K562 (cell line): Measurements from ENCODE around the gene TMEM135. TPM values are rescaled to one million over a fixed set of nuclear protein-coding genes. Genes with fewer than 3 reads are reported as not detected.

ENCODE experiments used
- ATAC-seq: fragments of 200-7000 bp; cut with Tn5 transposase; 3 replicates; pipeline ENCODE4 v1.9.1; 2020; ENCODE audit warnings: moderate library complexity
- BruUV-seq: library from RNA; stranded (reverse); fragments of 400-500 nt; replicated peaks from 2 replicates; lab custom pipeline; 2021; lab: Mats Ljungman, UMichigan
- CTCF ChIA-PET: fragments of 300-600 bp; formaldehyde crosslinking; extraction: SDS; loops from one replicate; lab custom pipeline; 2021; ENCODE audit warnings: low intra/inter-chr PET ratio; lab: Yijun Ruan, JAX
- POLR2A ChIA-PET: fragments of 300-600, 350-650 bp; sonication (Branson Sonifier 250); formaldehyde crosslinking; extraction: SDS; loops from one replicate; lab custom pipeline; 2021; ENCODE audit warnings: antibody characterized with exemption, inconsistent platforms; lab: Yijun Ruan, JAX
- DNase-seq, 4 experiments: peaks; one replicate each; pipeline versions ENCODE4 v3.0.0 to v3.0.0-alpha.2; 2011 to 2018; ENCODE audit warnings: low spot score in 3 of 4, mixed read lengths in 3 of 4; ENCODE audit errors: extremely low read depth in 1 of 4
- FAIRE-seq: peaks from 2 replicates; lab custom pipeline; 2011; peaks lifted over from hg19 to GRCh38; lab: Jason Lieb, UNC
- H2AFZ ChIP-seq: 2 replicates; pipeline ENCODE4 v1.6.0; 2011; ENCODE audit warnings: low read depth, low read length, control low read depth, inconsistent platforms
- H3K27ac ChIP-seq: fragments of 200-600 bp; 3 replicates; pipeline ENCODE4 v1.8.0; 2011; ENCODE audit warnings: low read depth, mild to moderate bottlenecking, control low read depth, inconsistent platforms, low read length, moderate library complexity, mixed read lengths; ENCODE audit errors: extremely low read depth
- H3K27me3 ChIP-seq, 2 experiments: fragments of 300-600 bp in 1 of 2; 2 replicates in 1 of 2; 3 replicates in 1 of 2; pipeline versions ENCODE4 v1.6.0 to v1.8.0; 2011; ENCODE audit warnings: inconsistent platforms in 2 of 2, low read length in 2 of 2, mild to moderate bottlenecking in 1 of 2, mixed read lengths in 1 of 2, moderate library complexity in 1 of 2; ENCODE audit not compliant: control insufficient read depth in 2 of 2, insufficient read depth in 2 of 2
- H3K36me3 ChIP-seq: fragments of 300-600 bp; 3 replicates; pipeline ENCODE4 v1.8.0; 2011; ENCODE audit warnings: mild to moderate bottlenecking, low read length, inconsistent platforms; ENCODE audit not compliant: control insufficient read depth, insufficient read depth
- H3K4me1 ChIP-seq, 2 experiments: fragments of 200-600 bp in 1 of 2; replicated peaks in 1 of 2; 2 replicates in 1 of 2; 3 replicates in 1 of 2; pipeline versions ENCODE4 v1.5.1 to v1.8.0; 2011; ENCODE audit warnings: inconsistent platforms in 2 of 2, low read length in 2 of 2, mild to moderate bottlenecking in 1 of 2, mixed read lengths in 1 of 2, moderate library complexity in 1 of 2; ENCODE audit not compliant: control insufficient read depth in 2 of 2, insufficient read depth in 2 of 2
- H3K4me2 ChIP-seq: 2 replicates; pipeline ENCODE4 v1.6.1; 2011; ENCODE audit warnings: low read length, control low read depth, inconsistent platforms, mixed read lengths; ENCODE audit not compliant: insufficient read depth
- H3K4me3 ChIP-seq: fragments of 200-600 bp; sonication (generic), shearing (Covaris generic); 2 replicates; pipeline ENCODE4 v1.5.1; 2016; ENCODE audit warnings: control low read depth, inconsistent platforms
- H3K79me2 ChIP-seq: fragments of 200-600 bp; 3 replicates; pipeline ENCODE4 v1.8.0; 2011; ENCODE audit warnings: low read length, inconsistent platforms; ENCODE audit not compliant: control insufficient read depth, insufficient read depth
- H3K9ac ChIP-seq, 2 experiments: 2 replicates each; pipeline versions ENCODE4 v1.6.0 to v1.6.1; 2011; ENCODE audit warnings: low read depth in 2 of 2, low read length in 2 of 2, control low read depth in 1 of 2, inconsistent platforms in 1 of 2, mild to moderate bottlenecking in 1 of 2, mixed read lengths in 1 of 2; ENCODE audit not compliant: insufficient read depth in 1 of 2
- H3K9me1 ChIP-seq: one replicate; pipeline ENCODE4 v1.6.0; 2011; ENCODE audit warnings: inconsistent platforms, mild to moderate bottlenecking, low read length, moderate library complexity; ENCODE audit not compliant: control insufficient read depth, insufficient read depth
- H3K9me3 ChIP-seq: replicated peaks from 2 replicates; pipeline ENCODE4 v1.5.1; 2011; ENCODE audit warnings: low read depth, low read length, inconsistent platforms; ENCODE audit not compliant: control insufficient read depth, insufficient read depth
- H4K20me1 ChIP-seq: replicated peaks from 2 replicates; pipeline ENCODE4 v1.6.1; 2011; ENCODE audit warnings: low read length, inconsistent platforms, mixed read lengths; ENCODE audit not compliant: control insufficient read depth, insufficient read depth
- CBFA2T2 ChIP-seq: fragments of 450-650 bp; conservative IDR thresholded peaks from 2 replicates; pipeline ENCODE4 v1.6.1; 2017; ENCODE audit warnings: mild to moderate bottlenecking
- CBFA2T3 ChIP-seq: fragments of 450-650 bp; IDR thresholded peaks from 2 replicates; pipeline ENCODE4 v1.6.1; 2017
- CEBPZ ChIP-seq: fragments of 150-350 bp; IDR thresholded peaks from 2 replicates; pipeline ENCODE4 v1.6.1; 2014; ENCODE audit warnings: low read depth, mild to moderate bottlenecking, low read length, borderline replicate concordance
- DACH1 ChIP-seq: fragments of 450-650 bp; IDR thresholded peaks from 2 replicates; pipeline ENCODE4 v1.6.1; 2018; ENCODE audit not compliant: partially characterized antibody
- ETV6 ChIP-seq, 3 experiments: fragments of 150-350 bp in 1 of 3; sonication (generic) in 1 of 3; formaldehyde crosslinking in 1 of 3; IDR thresholded peaks; 2 replicates each; pipeline versions ENCODE4 v1.6.1 to v1.8.0; 2014 to 2022; ENCODE audit warnings: borderline replicate concordance in 2 of 3, low read depth in 2 of 3, antibody characterized with exemption in 1 of 3, low read length in 1 of 3, mild to moderate bottlenecking in 1 of 3, missing genetic modification reagents in 1 of 3
- JUND ChIP-seq, 2 experiments: IDR thresholded peaks; 2 replicates in 1 of 2; 3 replicates in 1 of 2; pipeline ENCODE4 v1.6.1; 2011; ENCODE audit warnings: borderline replicate concordance in 2 of 2, low read depth in 2 of 2, low read length in 2 of 2, improper control_type of control experiment in 1 of 2, missing biosample characterization in 1 of 2, missing genetic modification characterization in 1 of 2, missing genetic modification reagents in 1 of 2
- in situ Hi-C: fragments of 300-500 bp; cut with MboI; formaldehyde crosslinking; loops from 4 replicates; pipeline ENCODE4 v1.15.0; 2018; ENCODE audit warnings: inconsistent platforms, mixed read lengths
- intact Hi-C: fragments of 100-400 bp; cut with micrococcal nuclease; formaldehyde crosslinking; loops from 2 replicates; pipeline ENCODE4 v1.14.2; 2022
- polyA plus RNA-seq, 8 experiments: library from polyadenylated mRNA; depleted of rRNA in 4 of 8; stranded (reverse) in 5 of 8; unstranded in 3 of 8; fragments of >200 nt; fragmentation: Nextera tagmentation in 2 of 8; fragmentation: Illumina TruSeq in 1 of 8; extraction: Ambion mirVana in 2 of 8; extraction: Trizol in 1 of 8; gene quantifications; 2 replicates each; pipeline versions ENCODE4 v1.2.1 to v1.2.3, GENCODE V29; 2011 to 2014; ENCODE audit warnings: inconsistent platforms in 1 of 8, missing spikeins in 1 of 8
- total RNA-seq, 7 experiments: library from RNA; depleted of rRNA in 6 of 7; stranded (reverse); fragments of >200 nt in 6 of 7; fragmentation: Illumina TruSeq in 2 of 7; extraction: Trizol in 2 of 7; gene quantifications; 2 replicates each; pipeline versions ENCODE4 v1.2.1 to v1.2.3, GENCODE V29; 2011 to 2021; ENCODE audit warnings: low replicate concordance in 1 of 7

TMEM135 gene
- total and polyA plus RNA-seq, 9 of the 15 experiments (the other 6 are each of a cell fraction or from before 2014, with no cell fraction given) = 17.3 to 53.6 (median 24.9) TPM

GRCh38 chr11:87347854-87348253 lies 310.1 kb downstream of the TMEM135 start:
- intact Hi-C loops (no loop called here), in situ Hi-C loops (no loop called here)
- no peaks in the 10 kb centered on the region for H4K20me1 ChIP-seq
- H3K4me3 ChIP-seq = no peak overlapping the region
- no peaks in the 10 kb centered on the region for H3K9me1 ChIP-seq
- no peak overlapping the region for H3K9ac ChIP-seq
- CTCF ChIA-PET = no interaction called here
- POLR2A ChIA-PET = no interaction called here
- H3K27ac ChIP-seq = no peak overlapping the region
- no peak overlapping the region for H3K4me2 ChIP-seq
- no peak for ATAC-seq
- no peaks in the 10 kb centered on the region for H3K36me3 ChIP-seq
- TF ChIP-seq ETV6 (IDR thresholded peaks at IDR 0.05; ENCODE audit: borderline replicate concordance in 1 of 2, low read depth in 2 of 2, low read length in 1 of 2) = no peak
- no peak for TF ChIP-seq ETV6 (CRISPR knock-in tag; IDR thresholded peaks at IDR 0.05; ENCODE audit: borderline replicate concordance)
- TF ChIP-seq CBFA2T3 = peak; percentile 33; the same call in 1 of the 2 replicates
- TF ChIP-seq JUND (IDR thresholded peaks at IDR 0.05; ENCODE audit: borderline replicate concordance, low read depth, low read length) = no peak
- no peak for TF ChIP-seq JUND (tag; IDR thresholded peaks at IDR 0.05; ENCODE audit: borderline replicate concordance, low read depth, low read length)
- TF ChIP-seq CBFA2T2 = 0 out of 2 replicates have a peak, but pooled peaks have one; percentile 2
- TF ChIP-seq DACH1 = no peak
- no peak for TF ChIP-seq CEBPZ
- no TSS peak for BruUV-seq
- peaks cover 0 to 2% of the 10 kb centered on the region in 2 experiments; a peak in 3 of 5 replicates for H3K4me1 ChIP-seq
- no peaks in the 10 kb centered on the region for H3K79me2 ChIP-seq
- FAIRE-seq = no peak
- DNase-seq = peak in 1 of 4 experiments; percentile 7
- H3K27me3 ChIP-seq = no peaks in the 10 kb centered on the region
- H2AFZ ChIP-seq = no peak overlapping the region
- no peaks in the 10 kb centered on the region for H3K9me3 ChIP-seq
